HepG2 (cell line): ENCODE measurements around the gene TLCD1. TPM values are rescaled to one million over a fixed set of nuclear protein-coding genes. Genes with fewer than 3 reads are reported as not detected.

Source experiments
- KLF13 ChIP-seq: sonication (generic); formaldehyde crosslinking; IDR thresholded peaks from 2 replicates; pipeline ENCODE4 v1.4.0; 2020; ENCODE audit warnings: mild to moderate bottlenecking, missing genetic modification reagents
- MTF1 ChIP-seq: sonication (generic); formaldehyde crosslinking; IDR thresholded peaks from 2 replicates; pipeline ENCODE4 v1.5.0; 2020; ENCODE audit warnings: missing genetic modification reagents
- MZF1 ChIP-seq: sonication (generic); formaldehyde crosslinking; IDR thresholded peaks from 2 replicates; pipeline ENCODE4 v1.8.1; 2023; ENCODE audit warnings: mild to moderate bottlenecking, missing genetic modification reagents, borderline replicate concordance
- SIX1 ChIP-seq: sonication (generic); formaldehyde crosslinking; IDR thresholded peaks from 2 replicates; pipeline ENCODE4 v1.4.0; 2020; ENCODE audit warnings: missing genetic modification reagents, borderline replicate concordance
- YEATS4 ChIP-seq: sonication (generic); formaldehyde crosslinking; IDR thresholded peaks from 2 replicates; pipeline ENCODE4 v1.4.0; 2020; ENCODE audit warnings: missing genetic modification reagents, borderline replicate concordance
- ZNF124 ChIP-seq: sonication (generic); formaldehyde crosslinking; IDR thresholded peaks from 2 replicates; pipeline ENCODE4 v1.4.0; 2020; ENCODE audit warnings: missing genetic modification reagents
- ZNF746 ChIP-seq: sonication (generic); formaldehyde crosslinking; IDR thresholded peaks from 2 replicates; pipeline ENCODE4 v1.8.0; 2022; ENCODE audit warnings: mild to moderate bottlenecking, missing genetic modification reagents
- polyA plus RNA-seq, 8 experiments: library from polyadenylated mRNA; depleted of rRNA in 3 of 8; stranded (reverse) in 7 of 8; unstranded in 1 of 8; fragments of >200 nt; fragmentation: Illumina TruSeq in 4 of 8; extraction: Trizol in 4 of 8; gene quantifications; 2 replicates each; pipeline versions ENCODE4 v1.2.1 to v1.2.3, GENCODE V29; 2011 to 2016; ENCODE audit warnings: low read depth in 4 of 8, missing spikeins in 1 of 8, mixed read lengths in 1 of 8; ENCODE audit not compliant: insufficient read depth in 1 of 8
- total RNA-seq, 5 experiments: library from RNA; depleted of rRNA; stranded (reverse); fragments of >200 nt; fragmentation: Illumina TruSeq; extraction: Trizol; gene quantifications; 2 replicates each; pipeline ENCODE4 v1.2.3, GENCODE V29; 2016; ENCODE audit warnings: low read depth in 1 of 5
- TF ChIP-seq, protein P1 (sequence below): sonication (generic); formaldehyde crosslinking; IDR thresholded peaks from 2 replicates; pipeline ENCODE4 v1.4.0; 2020; ENCODE audit warnings: mild to moderate bottlenecking, missing genetic modification reagents
- TF ChIP-seq, protein P2 (sequence below), 2 experiments: sonication (generic) in 1 of 2; formaldehyde crosslinking in 1 of 2; IDR thresholded peaks; 2 replicates each; pipeline versions ENCODE4 v1.4.0 to v1.6.1; 2018 to 2020; ENCODE audit warnings: missing genetic modification reagents in 2 of 2, borderline replicate concordance in 1 of 2, low read depth in 1 of 2, mild to moderate bottlenecking in 1 of 2, missing biosample characterization in 1 of 2
- TF ChIP-seq, protein P3 (sequence below): sonication (generic); formaldehyde crosslinking; IDR thresholded peaks from 2 replicates; pipeline ENCODE4 v1.5.1; 2020; ENCODE audit warnings: missing genetic modification reagents, mild to moderate bottlenecking, borderline replicate concordance
- TF ChIP-seq, protein P4 (sequence below): sonication (generic); formaldehyde crosslinking; IDR thresholded peaks from 2 replicates; pipeline ENCODE4 v1.4.0; 2020; ENCODE audit warnings: missing genetic modification reagents
- TF ChIP-seq, protein P5 (sequence below): IDR thresholded peaks from 2 replicates; pipeline ENCODE4 v1.6.1; 2018; ENCODE audit warnings: missing genetic modification reagents, mild to moderate bottlenecking, missing compliant biosample characterization

Gene TLCD1
- total and polyA plus RNA-seq, 2 of the 13 experiments (the other 11 are each of a cell fraction or from before 2014, with no cell fraction given) = 14.9 to 19.6 TPM

DNA sequence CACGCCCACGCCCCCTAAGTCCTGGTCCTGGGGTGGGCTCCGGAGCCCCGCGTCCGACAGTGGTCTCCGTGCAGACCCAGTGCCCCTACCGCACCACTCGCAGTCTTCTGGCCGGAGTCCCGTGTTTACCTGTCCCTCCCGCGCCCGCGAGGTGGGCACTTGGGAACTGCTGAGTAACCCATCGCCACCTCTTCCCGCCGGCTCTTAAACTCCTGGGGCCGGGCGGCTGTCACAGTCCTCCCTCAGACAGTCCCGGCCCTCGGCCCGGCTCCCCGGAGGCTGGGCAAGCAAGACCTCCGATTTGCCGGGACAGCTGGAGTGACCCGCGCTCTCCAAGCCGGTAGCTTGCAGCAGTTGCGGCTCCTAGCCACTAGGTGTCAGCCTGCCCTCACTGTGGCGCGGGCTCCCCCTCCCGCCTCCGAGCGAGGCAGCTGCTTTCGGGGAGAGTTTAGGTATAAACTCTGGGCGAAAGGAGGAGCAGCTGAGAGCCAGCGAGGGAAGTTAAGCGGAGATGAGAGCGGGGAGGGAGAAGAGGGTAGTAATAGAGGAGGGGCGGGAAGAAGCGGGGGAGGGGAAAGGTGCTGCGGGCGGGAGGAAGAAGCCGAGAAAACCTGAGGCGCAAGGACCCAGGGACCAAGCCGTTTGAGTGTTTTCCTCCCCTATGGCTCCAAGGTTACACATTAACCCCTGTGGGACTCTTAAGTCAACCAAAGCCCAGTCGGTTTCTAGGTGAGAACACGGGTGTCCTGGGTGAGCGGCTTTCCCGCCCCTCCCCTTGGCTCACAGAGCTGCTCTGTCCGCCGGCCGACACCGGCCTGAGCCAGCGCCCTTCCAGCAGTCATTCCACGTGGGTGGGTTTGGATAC is 826 bp upstream of the TLCD1 start (continued):
- TF ChIP-seq, protein P1, sequence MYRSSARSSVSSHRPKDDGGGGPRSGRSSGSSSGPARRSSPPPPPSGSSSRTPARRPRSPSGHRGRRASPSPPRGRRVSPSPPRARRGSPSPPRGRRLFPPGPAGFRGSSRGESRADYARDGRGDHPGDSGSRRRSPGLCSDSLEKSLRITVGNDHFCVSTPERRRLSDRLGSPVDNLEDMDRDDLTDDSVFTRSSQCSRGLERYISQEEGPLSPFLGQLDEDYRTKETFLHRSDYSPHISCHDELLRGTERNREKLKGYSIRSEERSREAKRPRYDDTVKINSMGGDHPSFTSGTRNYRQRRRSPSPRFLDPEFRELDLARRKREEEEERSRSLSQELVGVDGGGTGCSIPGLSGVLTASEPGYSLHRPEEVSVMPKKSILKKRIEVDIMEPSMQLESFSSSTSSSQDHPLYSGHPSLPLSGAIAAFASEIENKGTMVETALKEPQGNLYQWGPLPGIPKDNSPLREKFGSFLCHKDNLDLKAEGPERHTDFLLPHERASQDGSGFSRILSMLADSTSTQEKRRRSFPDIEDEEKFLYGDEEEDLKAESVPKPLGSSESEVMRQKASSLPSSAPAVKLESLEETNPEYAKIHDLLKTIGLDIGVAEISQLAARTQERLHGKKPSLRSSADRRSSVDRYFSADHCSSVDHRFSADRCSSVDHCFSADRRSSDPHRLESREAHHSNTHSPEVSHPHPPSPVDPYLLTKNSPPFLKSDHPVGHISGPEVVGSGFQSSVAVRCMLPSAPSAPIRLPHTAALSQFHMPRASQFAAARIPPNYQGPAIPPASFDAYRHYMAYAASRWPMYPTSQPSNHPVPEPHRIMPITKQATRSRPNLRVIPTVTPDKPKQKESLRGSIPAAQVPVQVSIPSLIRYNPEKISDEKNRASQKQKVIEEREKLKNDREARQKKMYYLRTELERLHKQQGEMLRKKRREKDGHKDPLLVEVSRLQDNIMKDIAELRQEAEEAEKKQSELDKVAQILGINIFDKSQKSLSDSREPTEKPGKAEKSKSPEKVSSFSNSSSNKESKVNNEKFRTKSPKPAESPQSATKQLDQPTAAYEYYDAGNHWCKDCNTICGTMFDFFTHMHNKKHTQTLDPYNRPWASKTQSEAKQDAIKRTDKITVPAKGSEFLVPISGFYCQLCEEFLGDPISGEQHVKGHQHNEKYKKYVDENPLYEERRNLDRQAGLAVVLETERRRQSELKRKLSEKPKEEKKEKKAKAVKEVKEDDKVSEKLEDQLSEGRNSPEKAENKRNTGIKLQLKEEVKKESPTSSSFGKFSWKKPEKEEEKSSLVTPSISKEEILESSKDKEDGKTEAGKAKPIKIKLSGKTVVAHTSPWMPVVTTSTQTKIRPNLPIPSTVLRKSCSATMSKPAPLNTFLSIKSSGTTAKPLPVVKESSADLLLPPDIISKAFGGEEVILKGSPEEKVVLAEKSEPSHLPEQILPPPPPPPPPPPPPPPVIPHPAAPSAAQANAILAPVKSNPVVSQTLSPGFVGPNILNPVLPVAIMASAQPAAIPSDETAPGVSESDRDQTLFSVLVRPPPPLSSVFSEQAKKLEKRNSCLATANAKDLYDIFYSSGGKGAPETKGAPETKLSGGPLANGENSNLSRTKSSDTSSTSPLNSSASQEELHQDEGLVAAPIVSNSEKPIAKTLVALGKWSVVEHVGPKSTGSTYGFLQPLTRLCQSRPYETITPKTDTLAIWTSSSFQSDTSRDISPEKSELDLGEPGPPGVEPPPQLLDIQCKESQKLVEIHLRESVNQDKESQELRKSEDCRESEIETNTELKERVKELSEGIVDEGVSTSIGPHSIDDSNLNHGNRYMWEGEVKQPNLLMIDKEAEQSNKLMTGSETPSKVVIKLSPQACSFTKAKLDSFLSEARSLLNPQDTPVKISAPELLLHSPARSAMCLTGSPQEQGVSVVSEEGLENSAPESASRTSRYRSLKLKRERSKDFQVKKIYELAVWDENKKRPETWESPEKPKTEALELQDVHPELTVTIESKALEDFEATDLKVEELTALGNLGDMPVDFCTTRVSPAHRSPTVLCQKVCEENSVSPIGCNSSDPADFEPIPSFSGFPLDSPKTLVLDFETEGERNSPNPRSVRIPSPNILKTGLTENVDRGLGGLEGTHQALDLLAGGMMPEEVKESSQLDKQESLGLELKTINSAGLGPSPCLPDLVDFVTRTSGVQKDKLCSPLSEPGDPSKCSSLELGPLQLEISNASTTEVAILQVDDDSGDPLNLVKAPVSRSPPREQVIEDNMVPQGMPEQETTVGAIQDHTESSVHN = 0 out of 2 replicates have a peak, but pooled peaks have one; percentile 50
- TF ChIP-seq MTF1 (CRISPR knock-in tag) (no peak), ZNF746 (no peak; the same call in 1 of the 2 replicates), YEATS4 (CRISPR knock-in tag) (peak; percentile 57; the same call in 1 of the 2 replicates), SIX1 (CRISPR knock-in tag) (no peak), KLF13 (CRISPR knock-in tag) (peak; percentile 85; the same call in 1 of the 2 replicates), MZF1 (0 out of 2 replicates have a peak, but pooled peaks have one; percentile 19), ZNF124 (peak; percentile 78; the same call in 1 of the 2 replicates)
- TF ChIP-seq, protein P2, sequence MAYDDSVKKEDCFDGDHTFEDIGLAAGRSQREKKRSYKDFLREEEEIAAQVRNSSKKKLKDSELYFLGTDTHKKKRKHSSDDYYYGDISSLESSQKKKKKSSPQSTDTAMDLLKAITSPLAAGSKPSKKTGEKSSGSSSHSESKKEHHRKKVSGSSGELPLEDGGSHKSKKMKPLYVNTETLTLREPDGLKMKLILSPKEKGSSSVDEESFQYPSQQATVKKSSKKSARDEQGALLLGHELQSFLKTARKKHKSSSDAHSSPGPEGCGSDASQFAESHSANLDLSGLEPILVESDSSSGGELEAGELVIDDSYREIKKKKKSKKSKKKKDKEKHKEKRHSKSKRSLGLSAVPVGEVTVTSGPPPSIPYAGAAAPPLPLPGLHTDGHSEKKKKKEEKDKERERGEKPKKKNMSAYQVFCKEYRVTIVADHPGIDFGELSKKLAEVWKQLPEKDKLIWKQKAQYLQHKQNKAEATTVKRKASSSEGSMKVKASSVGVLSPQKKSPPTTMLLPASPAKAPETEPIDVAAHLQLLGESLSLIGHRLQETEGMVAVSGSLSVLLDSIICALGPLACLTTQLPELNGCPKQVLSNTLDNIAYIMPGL (CRISPR knock-in tag; IDR thresholded peaks at IDR 0.05; ENCODE audit: borderline replicate concordance in 1 of 2, low read depth in 1 of 2) = peak; percentile 96 to 97
- TF ChIP-seq, protein P3, sequence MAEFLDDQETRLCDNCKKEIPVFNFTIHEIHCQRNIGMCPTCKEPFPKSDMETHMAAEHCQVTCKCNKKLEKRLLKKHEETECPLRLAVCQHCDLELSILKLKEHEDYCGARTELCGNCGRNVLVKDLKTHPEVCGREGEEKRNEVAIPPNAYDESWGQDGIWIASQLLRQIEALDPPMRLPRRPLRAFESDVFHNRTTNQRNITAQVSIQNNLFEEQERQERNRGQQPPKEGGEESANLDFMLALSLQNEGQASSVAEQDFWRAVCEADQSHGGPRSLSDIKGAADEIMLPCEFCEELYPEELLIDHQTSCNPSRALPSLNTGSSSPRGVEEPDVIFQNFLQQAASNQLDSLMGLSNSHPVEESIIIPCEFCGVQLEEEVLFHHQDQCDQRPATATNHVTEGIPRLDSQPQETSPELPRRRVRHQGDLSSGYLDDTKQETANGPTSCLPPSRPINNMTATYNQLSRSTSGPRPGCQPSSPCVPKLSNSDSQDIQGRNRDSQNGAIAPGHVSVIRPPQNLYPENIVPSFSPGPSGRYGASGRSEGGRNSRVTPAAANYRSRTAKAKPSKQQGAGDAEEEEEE (CRISPR knock-in tag) = 0 out of 2 replicates have a peak, but pooled peaks have one; percentile 47
- TF ChIP-seq, protein P4, sequence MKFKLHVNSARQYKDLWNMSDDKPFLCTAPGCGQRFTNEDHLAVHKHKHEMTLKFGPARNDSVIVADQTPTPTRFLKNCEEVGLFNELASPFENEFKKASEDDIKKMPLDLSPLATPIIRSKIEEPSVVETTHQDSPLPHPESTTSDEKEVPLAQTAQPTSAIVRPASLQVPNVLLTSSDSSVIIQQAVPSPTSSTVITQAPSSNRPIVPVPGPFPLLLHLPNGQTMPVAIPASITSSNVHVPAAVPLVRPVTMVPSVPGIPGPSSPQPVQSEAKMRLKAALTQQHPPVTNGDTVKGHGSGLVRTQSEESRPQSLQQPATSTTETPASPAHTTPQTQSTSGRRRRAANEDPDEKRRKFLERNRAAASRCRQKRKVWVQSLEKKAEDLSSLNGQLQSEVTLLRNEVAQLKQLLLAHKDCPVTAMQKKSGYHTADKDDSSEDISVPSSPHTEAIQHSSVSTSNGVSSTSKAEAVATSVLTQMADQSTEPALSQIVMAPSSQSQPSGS = peak; percentile 50; the same call in 1 of the 2 replicates
- TF ChIP-seq, protein P5, sequence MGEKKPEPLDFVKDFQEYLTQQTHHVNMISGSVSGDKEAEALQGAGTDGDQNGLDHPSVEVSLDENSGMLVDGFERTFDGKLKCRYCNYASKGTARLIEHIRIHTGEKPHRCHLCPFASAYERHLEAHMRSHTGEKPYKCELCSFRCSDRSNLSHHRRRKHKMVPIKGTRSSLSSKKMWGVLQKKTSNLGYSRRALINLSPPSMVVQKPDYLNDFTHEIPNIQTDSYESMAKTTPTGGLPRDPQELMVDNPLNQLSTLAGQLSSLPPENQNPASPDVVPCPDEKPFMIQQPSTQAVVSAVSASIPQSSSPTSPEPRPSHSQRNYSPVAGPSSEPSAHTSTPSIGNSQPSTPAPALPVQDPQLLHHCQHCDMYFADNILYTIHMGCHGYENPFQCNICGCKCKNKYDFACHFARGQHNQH (CRISPR knock-in tag) = no peak
